ENCODE data around the gene MLXIP. TPM values are rescaled to one million over a fixed set of nuclear protein-coding genes. Genes with fewer than 3 reads are reported as not detected.

Gene MLXIP
- total and polyA plus RNA-seq, 2 donors (not counting 3 experiments of a cell fraction or from before 2014, with no cell fraction given) = 22.0 to 72.5 TPM

- ChIA-PET POLR2A (no interaction called here), CTCF (interaction anchor here (1.0 to 1.3 kb wide), 2 partner anchors 11 to 30 kb away, joined by 3 read pairs; no protein-coding TSS in a partner anchor)
- no peak overlapping the region for H3K4me3 ChIP-seq (replicated peaks in 1 of 3; ENCODE audit: insufficient read depth in 1 of 3, low read depth in 1 of 3, low read length in 3 of 3)
- no peak for DNase-seq (ENCODE audit: low read depth, low spot score)
- no peak for FAIRE-seq
- H3K27me3 ChIP-seq (ENCODE audit: control insufficient read depth in 2 of 2, insufficient read depth in 2 of 2, low read length in 2 of 2) = no peaks in the 10 kb centered on the region
- no peak overlapping the region for H3K27ac ChIP-seq (ENCODE audit: insufficient read depth, low read depth, low read length)
- H3K79me2 ChIP-seq (ENCODE audit: control insufficient read depth, insufficient read depth, low read length) = peaks cover 83% of the 10 kb centered on the region
- intact Hi-C loops (cut with micrococcal nuclease) = no loop called here
- no peaks in the 10 kb centered on the region for H3K9me3 ChIP-seq (replicated peaks; ENCODE audit: control insufficient read depth, insufficient read depth, low read length)
- no TSS peak for BruUV-seq (replicated peaks)
- H3K36me3 ChIP-seq (ENCODE audit: control insufficient read depth in 2 of 2, extremely low read depth in 1 of 2, insufficient read depth in 2 of 2, low read length in 2 of 2) = peaks cover 2 to 16% of the 10 kb centered on the region in 2 experiments
- H3K4me2 ChIP-seq (ENCODE audit: insufficient read depth, low read length) = no peak overlapping the region
- dilution Hi-C loops (cut with MboI; ENCODE audit: extremely low pct_ligation_motif_present, low sequenced_read_pairs) = no loop called here
- H4K20me1 ChIP-seq (replicated peaks; ENCODE audit: control insufficient read depth, extremely low read depth, insufficient read depth, low read length) = no peaks in the 10 kb centered on the region
- H3K9ac ChIP-seq (replicated peaks; ENCODE audit: extremely low read depth, insufficient read depth, low read length) = no peak overlapping the region
- peaks cover 30% of the 10 kb centered on the region for H3K4me1 ChIP-seq (ENCODE audit: control insufficient read depth, extremely low read depth, insufficient read depth, low read length)
- no peak overlapping the region for H2AFZ ChIP-seq (ENCODE audit: low read depth, low read length)
- TF ChIP-seq EZH2 (IDR thresholded peaks at IDR 0.05; ENCODE audit: borderline replicate concordance, low read depth, low read length, severe bottlenecking) (no peak), MYC (IDR thresholded peaks at IDR 0.05; ENCODE audit: low read depth, low read length) (no peak), POLR2A (IDR thresholded peaks at IDR 0.05; ENCODE audit: low read depth, low read length) (no peak), GATA2 (IDR thresholded peaks at IDR 0.05; ENCODE audit: insufficient read depth, insufficient read length, low read depth, low read length) (no peak), POLR2AphosphoS5 (IDR thresholded peaks at IDR 0.05; ENCODE audit: insufficient read depth, low read depth, low read length) (no peak), FOS (IDR thresholded peaks at IDR 0.05; ENCODE audit: borderline replicate concordance, insufficient read depth, low read length) (no peak), JUN (IDR thresholded peaks at IDR 0.05; ENCODE audit: borderline replicate concordance, insufficient read depth, insufficient read length, low read depth) (no peak)
- TF ChIP-seq, protein P1, sequence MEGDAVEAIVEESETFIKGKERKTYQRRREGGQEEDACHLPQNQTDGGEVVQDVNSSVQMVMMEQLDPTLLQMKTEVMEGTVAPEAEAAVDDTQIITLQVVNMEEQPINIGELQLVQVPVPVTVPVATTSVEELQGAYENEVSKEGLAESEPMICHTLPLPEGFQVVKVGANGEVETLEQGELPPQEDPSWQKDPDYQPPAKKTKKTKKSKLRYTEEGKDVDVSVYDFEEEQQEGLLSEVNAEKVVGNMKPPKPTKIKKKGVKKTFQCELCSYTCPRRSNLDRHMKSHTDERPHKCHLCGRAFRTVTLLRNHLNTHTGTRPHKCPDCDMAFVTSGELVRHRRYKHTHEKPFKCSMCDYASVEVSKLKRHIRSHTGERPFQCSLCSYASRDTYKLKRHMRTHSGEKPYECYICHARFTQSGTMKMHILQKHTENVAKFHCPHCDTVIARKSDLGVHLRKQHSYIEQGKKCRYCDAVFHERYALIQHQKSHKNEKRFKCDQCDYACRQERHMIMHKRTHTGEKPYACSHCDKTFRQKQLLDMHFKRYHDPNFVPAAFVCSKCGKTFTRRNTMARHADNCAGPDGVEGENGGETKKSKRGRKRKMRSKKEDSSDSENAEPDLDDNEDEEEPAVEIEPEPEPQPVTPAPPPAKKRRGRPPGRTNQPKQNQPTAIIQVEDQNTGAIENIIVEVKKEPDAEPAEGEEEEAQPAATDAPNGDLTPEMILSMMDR (IDR thresholded peaks at IDR 0.05; ENCODE audit: extremely low read depth in 1 of 2, insufficient read depth in 1 of 2, low read depth in 1 of 2, low read length in 2 of 2) = no peak
- TF ChIP-seq, protein P2, sequence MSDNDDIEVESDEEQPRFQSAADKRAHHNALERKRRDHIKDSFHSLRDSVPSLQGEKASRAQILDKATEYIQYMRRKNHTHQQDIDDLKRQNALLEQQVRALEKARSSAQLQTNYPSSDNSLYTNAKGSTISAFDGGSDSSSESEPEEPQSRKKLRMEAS (IDR thresholded peaks at IDR 0.05; ENCODE audit: insufficient read depth, insufficient read length) = no peak
- no peaks in the 10 kb centered on the region for H3K9me1 ChIP-seq (replicated peaks; ENCODE audit: control insufficient read depth, extremely low read depth, insufficient read depth, low read length)
Observed at GRCh38 chr12:122086116-122086515, 7.6 kb downstream of the MLXIP start.

All from endothelial cell of umbilical vein (primary cell).